ENCODE results near the gene DRAXIN.

DNA sequence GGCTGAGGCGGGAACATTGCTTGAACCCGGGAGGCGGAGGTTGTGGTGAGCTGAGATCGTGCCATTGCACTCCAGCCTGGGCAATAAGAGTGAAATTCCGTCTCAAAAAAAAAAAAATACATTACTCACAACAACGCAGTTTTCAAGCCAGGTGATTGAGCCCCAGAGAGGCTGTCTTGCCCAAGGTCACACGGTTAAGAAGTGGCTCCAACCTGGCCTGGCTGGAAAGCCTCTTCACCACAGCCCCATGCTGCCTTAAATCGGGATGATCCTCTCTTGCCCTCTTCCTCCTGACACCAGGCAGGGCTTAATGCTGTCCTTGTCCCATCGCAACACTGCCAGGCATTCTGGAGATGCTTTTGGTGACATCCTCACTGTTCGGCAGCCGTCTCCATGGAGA is 21.6 kb downstream of the DRAXIN start:
- TF ChIP-seq, protein P1, sequence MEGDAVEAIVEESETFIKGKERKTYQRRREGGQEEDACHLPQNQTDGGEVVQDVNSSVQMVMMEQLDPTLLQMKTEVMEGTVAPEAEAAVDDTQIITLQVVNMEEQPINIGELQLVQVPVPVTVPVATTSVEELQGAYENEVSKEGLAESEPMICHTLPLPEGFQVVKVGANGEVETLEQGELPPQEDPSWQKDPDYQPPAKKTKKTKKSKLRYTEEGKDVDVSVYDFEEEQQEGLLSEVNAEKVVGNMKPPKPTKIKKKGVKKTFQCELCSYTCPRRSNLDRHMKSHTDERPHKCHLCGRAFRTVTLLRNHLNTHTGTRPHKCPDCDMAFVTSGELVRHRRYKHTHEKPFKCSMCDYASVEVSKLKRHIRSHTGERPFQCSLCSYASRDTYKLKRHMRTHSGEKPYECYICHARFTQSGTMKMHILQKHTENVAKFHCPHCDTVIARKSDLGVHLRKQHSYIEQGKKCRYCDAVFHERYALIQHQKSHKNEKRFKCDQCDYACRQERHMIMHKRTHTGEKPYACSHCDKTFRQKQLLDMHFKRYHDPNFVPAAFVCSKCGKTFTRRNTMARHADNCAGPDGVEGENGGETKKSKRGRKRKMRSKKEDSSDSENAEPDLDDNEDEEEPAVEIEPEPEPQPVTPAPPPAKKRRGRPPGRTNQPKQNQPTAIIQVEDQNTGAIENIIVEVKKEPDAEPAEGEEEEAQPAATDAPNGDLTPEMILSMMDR (conservative IDR thresholded peaks at IDR 0.05) = no peak
- no peak for TF ChIP-seq ZFX (IDR thresholded peaks at IDR 0.05)

Data from C4-2B (cell line).